Measurements from ENCODE around the gene TPI1. TPM values are rescaled to one million over a fixed set of nuclear protein-coding genes. Genes with fewer than 3 reads are reported as not detected.

TPI1 gene
- total RNA-seq, 1 donor from 2014 or later = 274 TPM

DNA sequence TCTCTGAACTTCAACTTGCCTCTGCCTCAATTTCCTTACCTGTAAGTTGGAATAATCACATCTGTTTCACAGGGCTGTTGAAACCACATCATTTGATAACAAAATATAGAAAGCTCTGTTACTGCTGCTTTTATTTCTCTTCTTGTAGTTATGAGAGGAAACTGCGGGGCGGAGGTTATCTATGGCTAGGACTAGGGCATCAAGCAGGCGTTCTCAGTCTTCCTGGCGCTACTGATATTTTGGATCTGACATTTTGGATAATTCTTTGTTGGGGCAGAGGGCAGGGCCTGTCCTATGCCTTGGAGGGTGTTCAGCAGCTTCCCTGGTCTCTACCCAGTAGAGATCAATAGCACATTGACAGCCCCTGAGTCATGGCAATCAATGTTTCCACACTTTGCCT, 35.2 kb upstream of the TPI1 start:
- intact Hi-C loops (cut with DNase I) = no loop called here
- peaks cover 0 to 13% of the 10 kb centered on the region in 2 donors for H3K36me3 ChIP-seq
- no peak for DNase-seq (ENCODE audit: extremely low spot score in 2 of 2)
- H3K27ac ChIP-seq = no peak overlapping the region
- H3K4me1 ChIP-seq = peaks cover 23% of the 10 kb centered on the region
- no peak overlapping the region for H3K4me3 ChIP-seq
- no peaks in the 10 kb centered on the region for H3K9me3 ChIP-seq
- TF ChIP-seq POLR2A (IDR thresholded peaks at IDR 0.05) = no peak
- no peak for TF ChIP-seq POLR2AphosphoS5 (IDR thresholded peaks at IDR 0.05; ENCODE audit: insufficient read depth in 1 of 2, low read depth in 1 of 2)
- TF ChIP-seq, protein P1, sequence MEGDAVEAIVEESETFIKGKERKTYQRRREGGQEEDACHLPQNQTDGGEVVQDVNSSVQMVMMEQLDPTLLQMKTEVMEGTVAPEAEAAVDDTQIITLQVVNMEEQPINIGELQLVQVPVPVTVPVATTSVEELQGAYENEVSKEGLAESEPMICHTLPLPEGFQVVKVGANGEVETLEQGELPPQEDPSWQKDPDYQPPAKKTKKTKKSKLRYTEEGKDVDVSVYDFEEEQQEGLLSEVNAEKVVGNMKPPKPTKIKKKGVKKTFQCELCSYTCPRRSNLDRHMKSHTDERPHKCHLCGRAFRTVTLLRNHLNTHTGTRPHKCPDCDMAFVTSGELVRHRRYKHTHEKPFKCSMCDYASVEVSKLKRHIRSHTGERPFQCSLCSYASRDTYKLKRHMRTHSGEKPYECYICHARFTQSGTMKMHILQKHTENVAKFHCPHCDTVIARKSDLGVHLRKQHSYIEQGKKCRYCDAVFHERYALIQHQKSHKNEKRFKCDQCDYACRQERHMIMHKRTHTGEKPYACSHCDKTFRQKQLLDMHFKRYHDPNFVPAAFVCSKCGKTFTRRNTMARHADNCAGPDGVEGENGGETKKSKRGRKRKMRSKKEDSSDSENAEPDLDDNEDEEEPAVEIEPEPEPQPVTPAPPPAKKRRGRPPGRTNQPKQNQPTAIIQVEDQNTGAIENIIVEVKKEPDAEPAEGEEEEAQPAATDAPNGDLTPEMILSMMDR (IDR thresholded peaks at IDR 0.05) = no peak
- H3K27me3 ChIP-seq = no peaks in the 10 kb centered on the region

GRCh38 chr12:6833189-6833890, 34.0 kb upstream of the TPI1 start:
- Histone ChIP-seq H3K4me3 (no peak overlapping the region), H3K4me1 (peaks cover 14% of the 10 kb centered on the region), H3K36me3 (peaks cover 0 to 22% of the 10 kb centered on the region in 2 donors), H3K27ac (no peak overlapping the region), H3K9me3 (no peaks in the 10 kb centered on the region), H3K27me3 (no peaks in the 10 kb centered on the region)
- TF ChIP-seq POLR2AphosphoS5 (IDR thresholded peaks at IDR 0.05; ENCODE audit: insufficient read depth in 1 of 2, low read depth in 1 of 2) (no peak), POLR2A (IDR thresholded peaks at IDR 0.05) (no peak)
- TF ChIP-seq, protein P1 (IDR thresholded peaks at IDR 0.05) = no peak
- no peak for DNase-seq (ENCODE audit: extremely low spot score in 2 of 2)
- intact Hi-C loops (cut with DNase I) = no loop called here

- Histone ChIP-seq H3K4me3 (no peak overlapping the region), H3K27ac (no peak overlapping the region), H3K36me3 (peaks cover 0 to 22% of the 10 kb centered on the region in 2 donors), H3K4me1 (peaks cover 10% of the 10 kb centered on the region), H3K9me3 (no peaks in the 10 kb centered on the region), H3K27me3 (no peaks in the 10 kb centered on the region)
- DNase-seq (ENCODE audit: extremely low spot score in 2 of 2) = no peak
- intact Hi-C loops (cut with DNase I) = no loop called here
- no peak for TF ChIP-seq POLR2A (IDR thresholded peaks at IDR 0.05)
- no peak for TF ChIP-seq POLR2AphosphoS5 (IDR thresholded peaks at IDR 0.05; ENCODE audit: insufficient read depth in 1 of 2, low read depth in 1 of 2)
- TF ChIP-seq, protein P1 (IDR thresholded peaks at IDR 0.05) = no peak
Measured at GRCh38 chr12:6834254-6834653, 33.1 kb upstream of the TPI1 start.

- H3K4me1 ChIP-seq = peaks cover 4% of the 10 kb centered on the region
- intact Hi-C loops (cut with DNase I) = no loop called here
- peaks cover 0 to 22% of the 10 kb centered on the region in 2 donors for H3K36me3 ChIP-seq
- H3K27ac ChIP-seq = no peak overlapping the region
- no peaks in the 10 kb centered on the region for H3K27me3 ChIP-seq
- H3K4me3 ChIP-seq = no peak overlapping the region
- TF ChIP-seq POLR2AphosphoS5 (IDR thresholded peaks at IDR 0.05; ENCODE audit: insufficient read depth in 1 of 2, low read depth in 1 of 2) (no peak), POLR2A (IDR thresholded peaks at IDR 0.05) (no peak)
- TF ChIP-seq, protein P1 (IDR thresholded peaks at IDR 0.05) = no peak
- no peak for DNase-seq (ENCODE audit: extremely low spot score in 2 of 2)
- H3K9me3 ChIP-seq = no peaks in the 10 kb centered on the region
Measured at GRCh38 chr12:6834873-6835272, 32.5 kb upstream of the TPI1 start.

- peaks cover 0 to 22% of the 10 kb centered on the region in 2 donors for H3K36me3 ChIP-seq
- H3K9me3 ChIP-seq = no peaks in the 10 kb centered on the region
- TF ChIP-seq POLR2A (IDR thresholded peaks at IDR 0.05) = no peak
- TF ChIP-seq POLR2AphosphoS5 (IDR thresholded peaks at IDR 0.05; ENCODE audit: insufficient read depth in 1 of 2, low read depth in 1 of 2) = no peak
- TF ChIP-seq, protein P1 (IDR thresholded peaks at IDR 0.05) = no peak
- DNase-seq (ENCODE audit: extremely low spot score in 2 of 2) = no peak
- intact Hi-C loops (cut with DNase I) = no loop called here
- H3K4me3 ChIP-seq = no peak overlapping the region
- H3K27ac ChIP-seq = no peak overlapping the region
- H3K4me1 ChIP-seq = no peaks in the 10 kb centered on the region
- no peaks in the 10 kb centered on the region for H3K27me3 ChIP-seq
Measured at GRCh38 chr12:6836851-6837250, 30.5 kb upstream of the TPI1 start.

Measured in vagina (tissue), 2 donors.